ENCODE measurements around the gene ABITRAM.

DNA sequence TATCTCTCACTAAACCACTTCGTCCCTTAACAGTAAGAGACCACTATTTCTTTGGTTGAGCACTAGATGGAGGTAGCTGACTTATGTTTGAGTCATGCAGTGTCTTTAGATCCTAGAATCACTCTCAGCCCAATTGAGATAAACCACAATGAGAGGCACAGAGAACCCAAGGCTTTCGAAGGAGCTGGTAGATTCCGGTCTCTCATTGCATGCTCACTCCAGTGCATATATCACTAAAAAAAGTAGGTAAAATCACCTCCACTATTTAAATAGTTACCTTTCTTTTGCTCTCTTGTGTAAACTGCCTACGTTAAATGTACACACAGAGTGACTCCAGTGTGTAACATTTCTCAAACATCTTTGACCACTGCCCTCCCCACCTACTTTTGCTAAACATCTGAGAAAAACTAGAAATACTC, 44.5 kb upstream of the ABITRAM start:
- TF ChIP-seq CTCF (IDR thresholded peaks at IDR 0.05) (no peak), POLR2A (IDR thresholded peaks at IDR 0.05) (no peak)
